Measurements from ENCODE around the gene FRRS1L.
A peak's percentile ranks its signal among the peaks of the same experiment; 100 is the strongest.

The FRRS1L gene

DNA sequence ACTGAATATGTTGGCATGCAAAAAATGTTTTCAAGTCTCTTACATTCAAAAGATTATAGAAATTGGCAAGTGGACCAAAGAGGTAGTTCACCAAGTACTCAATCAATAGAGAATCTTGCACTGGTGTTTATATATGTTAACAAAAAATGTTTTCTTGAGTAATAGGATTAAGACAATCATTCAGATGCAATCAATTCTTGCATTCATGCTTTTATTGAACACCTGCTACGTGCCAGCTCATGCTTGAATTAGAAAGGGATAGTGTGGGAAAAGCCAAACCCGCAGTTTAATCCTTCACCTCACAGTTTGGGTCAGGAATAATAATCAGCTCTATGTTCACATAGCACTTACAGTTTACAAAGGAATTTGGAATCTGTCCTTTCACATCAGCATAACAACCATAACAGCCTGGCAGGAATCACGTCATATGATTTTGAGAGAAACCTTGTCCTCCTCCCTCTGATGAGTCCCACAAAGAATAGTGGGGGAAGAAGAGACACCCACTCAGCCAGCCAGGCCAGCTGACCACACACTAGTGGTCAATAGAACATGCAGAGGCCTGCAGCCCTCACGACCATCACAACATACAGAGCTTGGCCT is 36.8 kb upstream of the FRRS1L start:
- CTCF ChIA-PET = interaction anchor here (1.0 to 1.3 kb wide), 2 partner anchors 20 to 30 kb away, joined by 3 to 5 read pairs; no protein-coding TSS in a partner anchor
- no peak for DNase-seq (ENCODE audit: low read depth, low spot score)
- POLR2A ChIA-PET = no interaction called here
- no peak overlapping the region for H3K4me3 ChIP-seq (ENCODE audit: low read depth, low read length)
- TF ChIP-seq, protein P1, sequence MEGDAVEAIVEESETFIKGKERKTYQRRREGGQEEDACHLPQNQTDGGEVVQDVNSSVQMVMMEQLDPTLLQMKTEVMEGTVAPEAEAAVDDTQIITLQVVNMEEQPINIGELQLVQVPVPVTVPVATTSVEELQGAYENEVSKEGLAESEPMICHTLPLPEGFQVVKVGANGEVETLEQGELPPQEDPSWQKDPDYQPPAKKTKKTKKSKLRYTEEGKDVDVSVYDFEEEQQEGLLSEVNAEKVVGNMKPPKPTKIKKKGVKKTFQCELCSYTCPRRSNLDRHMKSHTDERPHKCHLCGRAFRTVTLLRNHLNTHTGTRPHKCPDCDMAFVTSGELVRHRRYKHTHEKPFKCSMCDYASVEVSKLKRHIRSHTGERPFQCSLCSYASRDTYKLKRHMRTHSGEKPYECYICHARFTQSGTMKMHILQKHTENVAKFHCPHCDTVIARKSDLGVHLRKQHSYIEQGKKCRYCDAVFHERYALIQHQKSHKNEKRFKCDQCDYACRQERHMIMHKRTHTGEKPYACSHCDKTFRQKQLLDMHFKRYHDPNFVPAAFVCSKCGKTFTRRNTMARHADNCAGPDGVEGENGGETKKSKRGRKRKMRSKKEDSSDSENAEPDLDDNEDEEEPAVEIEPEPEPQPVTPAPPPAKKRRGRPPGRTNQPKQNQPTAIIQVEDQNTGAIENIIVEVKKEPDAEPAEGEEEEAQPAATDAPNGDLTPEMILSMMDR (IDR thresholded peaks at IDR 0.05; ENCODE audit: insufficient read depth, low read length, missing control alignments) = no peak

DNA sequence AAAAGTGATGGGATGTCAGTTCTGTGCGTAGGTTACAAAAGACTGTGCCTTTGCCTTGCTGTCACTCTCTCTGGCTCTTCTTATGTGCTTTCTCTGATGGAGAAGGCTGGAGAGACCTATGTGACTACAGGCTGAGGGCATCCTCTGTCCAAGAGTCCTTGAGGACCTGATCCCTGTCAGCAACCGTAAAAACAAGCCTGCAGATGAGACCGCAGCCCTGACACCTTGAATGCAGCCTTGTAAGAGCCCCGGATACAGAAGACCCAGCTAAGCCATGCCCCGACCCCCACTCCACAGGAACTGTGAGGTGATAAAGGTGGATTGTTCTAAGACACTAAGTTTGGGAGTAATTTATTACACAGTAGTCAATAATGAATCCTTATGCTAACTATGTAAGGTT is 32.6 kb upstream of the FRRS1L start:
- TF ChIP-seq, protein P1 (IDR thresholded peaks at IDR 0.05; ENCODE audit: insufficient read depth, low read length, missing control alignments) = no peak
- ChIA-PET POLR2A (no interaction called here), CTCF (no interaction called here)

DNA sequence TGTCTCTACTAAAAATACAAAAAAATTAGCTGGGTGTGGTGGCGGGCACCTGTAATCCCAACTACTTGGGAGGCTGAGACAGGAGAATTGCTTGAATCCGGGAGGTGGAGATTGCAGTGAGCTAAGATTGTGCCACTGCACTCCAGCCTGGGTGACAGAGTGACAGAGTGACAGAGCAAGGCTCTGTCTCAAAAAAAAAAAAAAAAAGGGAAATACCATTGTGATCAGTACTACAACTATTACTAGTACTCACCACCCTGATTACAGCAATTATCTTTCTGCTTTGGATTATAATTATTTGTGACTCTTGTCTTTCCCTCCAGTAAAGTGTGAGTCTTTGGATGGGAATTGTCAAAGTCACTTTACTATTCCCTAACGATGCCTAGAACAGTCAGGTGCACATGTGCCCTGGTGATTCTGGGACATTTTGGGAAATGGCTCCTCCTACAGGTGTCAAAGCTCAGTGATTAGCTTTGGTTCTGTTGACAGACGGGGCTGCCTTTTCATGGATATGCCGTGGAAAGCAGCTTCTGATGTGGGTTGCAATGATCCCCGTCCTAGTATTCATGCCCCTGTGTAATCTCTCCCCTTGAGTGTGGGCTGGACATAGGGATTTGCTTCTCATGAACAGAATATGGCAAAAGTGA is 31.8 kb upstream of the FRRS1L start:
- POLR2A ChIA-PET = no interaction called here

More for the DNA sequence above, 32.6 kb upstream of the FRRS1L start:
- H3K4me3 ChIP-seq (ENCODE audit: low read depth, low read length) = no peak overlapping the region
- DNase-seq (ENCODE audit: low read depth, low spot score) = no peak

DNA sequence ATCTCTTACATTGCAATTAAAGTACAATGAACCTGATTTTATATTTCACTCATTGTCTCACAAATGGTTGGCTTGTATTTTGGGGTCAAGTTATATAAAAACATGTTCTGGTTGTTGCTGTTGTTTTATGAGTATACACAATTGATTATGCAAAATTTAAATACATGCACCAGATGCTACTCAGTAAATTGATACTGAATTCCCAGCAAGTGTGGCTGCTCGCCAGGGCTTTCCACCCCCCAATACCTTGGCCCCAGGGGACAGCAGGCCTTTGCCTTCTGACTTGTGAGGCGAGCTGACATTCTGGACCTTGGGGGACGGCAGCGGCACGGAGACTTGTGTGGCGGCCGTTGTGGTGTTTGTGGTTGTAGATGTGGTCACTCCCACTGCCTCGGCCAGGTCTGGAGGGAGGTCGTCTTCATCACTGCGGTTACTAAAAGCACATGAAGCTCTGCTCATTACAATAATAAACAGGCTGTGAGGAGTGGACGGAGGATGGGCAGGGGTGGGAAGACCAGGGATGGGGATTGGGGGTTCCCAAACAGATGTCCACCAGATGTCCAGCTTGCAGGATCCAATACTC is 27.0 kb upstream of the FRRS1L start:
- DNase-seq (ENCODE audit: low read depth, low spot score) = no peak
- no peak overlapping the region for H3K4me3 ChIP-seq (ENCODE audit: low read depth, low read length)
- TF ChIP-seq, protein P1 (IDR thresholded peaks at IDR 0.05; ENCODE audit: insufficient read depth, low read length, missing control alignments) = no peak
- CTCF ChIA-PET = interaction anchor here (0.8 to 3.8 kb wide), 6 partner anchors 11 to 206 kb away, joined by 3 to 35 read pairs (median 4); no protein-coding TSS in a partner anchor
- POLR2A ChIA-PET = no interaction called here

More for the DNA sequence above, 31.8 kb upstream of the FRRS1L start:
- DNase-seq (ENCODE audit: low read depth, low spot score) = no peak
- no peak overlapping the region for H3K4me3 ChIP-seq (ENCODE audit: low read depth, low read length)
- TF ChIP-seq, protein P1 (IDR thresholded peaks at IDR 0.05; ENCODE audit: insufficient read depth, low read length, missing control alignments) = no peak
- CTCF ChIA-PET = interaction anchor here (0.6 to 1.0 kb wide), 3 partner anchors 16 to 79 kb away, joined by 3 read pairs; partner anchors contain the start of gene TMEM245

DNA sequence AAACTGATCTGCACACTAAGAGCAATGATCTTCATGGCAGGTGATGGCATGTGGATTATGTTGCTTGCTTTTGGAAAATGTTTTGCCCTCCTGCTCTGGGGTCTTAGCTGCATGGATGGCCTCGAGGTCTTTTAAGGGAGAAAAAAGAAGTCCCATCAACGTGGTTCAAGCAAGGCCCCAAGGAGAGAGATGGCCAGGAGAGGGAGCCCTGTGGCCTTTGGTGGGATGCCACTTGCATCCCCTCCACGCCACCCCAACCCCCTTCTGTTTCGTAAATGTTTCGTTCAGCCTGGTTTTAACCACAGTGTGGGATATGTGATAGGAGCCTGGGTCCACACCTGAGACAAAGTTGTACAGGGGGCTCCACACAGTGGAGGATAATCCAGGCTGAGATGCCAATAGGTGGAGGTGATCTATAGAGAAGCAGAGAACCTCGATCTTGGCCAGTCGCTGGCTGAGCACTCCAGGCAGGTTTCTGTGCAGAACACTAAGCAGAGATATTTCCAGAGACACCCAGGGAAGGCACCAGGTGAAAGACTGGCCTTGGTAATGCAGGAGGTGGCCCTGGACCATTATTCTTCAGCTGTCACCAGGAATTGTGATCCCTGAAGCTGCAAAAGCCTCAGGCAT is 25.8 kb upstream of the FRRS1L start:
- no peak for DNase-seq (ENCODE audit: low read depth, low spot score)
- ChIA-PET CTCF (interaction anchor here (0.8 to 3.8 kb wide), 7 partner anchors 10 to 129 kb away, joined by 3 to 35 read pairs (median 4); no protein-coding TSS in a partner anchor), POLR2A (no interaction called here)
- H3K4me3 ChIP-seq (ENCODE audit: low read depth, low read length) = no peak overlapping the region
- TF ChIP-seq, protein P1 (IDR thresholded peaks at IDR 0.05; ENCODE audit: insufficient read depth, low read length, missing control alignments) = peak; percentile 44

DNA sequence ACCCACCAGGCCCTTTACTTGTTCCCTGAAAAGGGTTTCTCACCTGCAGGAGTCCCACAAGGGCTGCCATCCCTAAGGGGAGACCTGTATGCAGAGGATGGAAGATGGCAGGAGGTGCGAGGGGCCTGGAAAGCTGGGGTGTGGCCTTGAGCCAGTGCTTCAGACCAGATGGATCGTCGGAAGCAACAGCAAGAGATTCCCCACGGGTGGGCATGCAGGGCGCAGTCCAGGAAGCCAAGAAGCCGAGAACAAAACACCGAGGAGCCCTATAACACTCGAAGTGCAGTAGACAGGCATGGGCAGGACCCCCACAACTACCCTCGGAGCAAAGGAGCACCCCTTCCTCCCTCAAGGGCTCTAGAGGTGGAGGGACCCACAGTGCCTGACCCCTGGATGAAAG is 24.7 kb upstream of the FRRS1L start:
- no peak for DNase-seq (ENCODE audit: low read depth, low spot score)
- CTCF ChIA-PET = interaction anchor here (1.1 to 2.8 kb wide), 3 partner anchors 9 to 130 kb away, joined by 4 to 7 read pairs (median 4); partner anchors contain the start of gene EPB41L4B
- TF ChIP-seq, protein P1 (IDR thresholded peaks at IDR 0.05; ENCODE audit: insufficient read depth, low read length, missing control alignments) = no peak
- H3K4me3 ChIP-seq (ENCODE audit: low read depth, low read length) = no peak overlapping the region
- POLR2A ChIA-PET = no interaction called here

All from AG04449 (cell line).